Tibial nerve (tissue), 4 donors: ENCODE measurements around the gene TSR1. TPM values are rescaled to one million over a fixed set of nuclear protein-coding genes. Genes with fewer than 3 reads are reported as not detected.

Experiments used
- DNase-seq, 2 donors: peaks; one replicate each; pipeline ENCODE4 v3.0.0-alpha.2; 2019; ENCODE audit warnings: low spot score in 2 of 2
- H3K27ac ChIP-seq, 4 donors: fragments of 200-600 bp; sonication (generic) in 3 of 4; one replicate each; pipeline ENCODE4 v1.5.1; 2017 to 2019; ENCODE audit warnings: mild to moderate bottlenecking in 1 of 4
- H3K27me3 ChIP-seq, 2 donors: fragments of 200-600 bp; sonication (generic) in 1 of 2; one replicate each; pipeline versions ENCODE4 v1.5.1 to v1.6.0; 2017 to 2019
- H3K36me3 ChIP-seq, 3 donors: fragments of 200-600 bp; sonication (generic); one replicate each; pipeline ENCODE4 v1.5.1; 2018 to 2019
- H3K4me1 ChIP-seq, 4 donors: fragments of 200-600 bp; sonication (generic) in 3 of 4; one replicate each; pipeline ENCODE4 v1.5.1; 2017 to 2019
- H3K4me3 ChIP-seq, 4 donors: fragments of 200-600 bp; sonication (generic) in 3 of 4; one replicate each; pipeline ENCODE4 v1.5.1; 2017 to 2019; ENCODE audit warnings: mild to moderate bottlenecking in 1 of 4, moderate library complexity in 1 of 4
- H3K9me3 ChIP-seq, 4 donors: fragments of 200-600 bp; sonication (generic) in 3 of 4; one replicate each; pipeline ENCODE4 v1.5.1; 2017 to 2019
- CTCF ChIP-seq, 5 experiments: fragments of 200-600 bp in 3 of 5; fragments of 450-650 bp in 2 of 5; sonication (generic) in 3 of 5; IDR thresholded peaks; one replicate each; pipeline ENCODE4 v1.5.1; 2016 to 2019; ENCODE audit warnings: antibody characterized with exemption in 5 of 5, mild to moderate bottlenecking in 3 of 5, moderate library complexity in 2 of 5
- EP300 ChIP-seq, 2 donors: sonication (generic); formaldehyde crosslinking; IDR thresholded peaks; one replicate each; pipeline ENCODE4 v1.6.1; 2017; ENCODE audit warnings: antibody characterized with exemption in 2 of 2, mild to moderate bottlenecking in 1 of 2
- POLR2A ChIP-seq, 2 donors: fragments of 450-650 bp; IDR thresholded peaks; one replicate each; pipeline ENCODE4 v1.6.1; 2017; ENCODE audit warnings: antibody characterized with exemption in 2 of 2, mild to moderate bottlenecking in 2 of 2, moderate library complexity in 2 of 2
- WGBS, 2 donors: methylation state at CpG; one replicate each; pipeline ENCODE4 v1.1.5; 2018; 5-methylcytosine and 5-hydroxymethylcytosine counted together
- small RNA-seq: library from RNA; depleted of rRNA; stranded (forward); fragments of <200 nt; gene quantifications from one replicate; pipeline ENCODE3, GENCODE V24; 2016
- total RNA-seq, 4 donors: library from RNA; depleted of rRNA; stranded (reverse); fragments of >200 nt; gene quantifications; one replicate each; pipeline ENCODE4 v1.1.0, GENCODE V29; 2016

Gene TSR1
- total RNA-seq, 4 donors from 2014 or later: 19.6 to 35.7 (median 24.3) TPM

- peaks cover 0 to 91% (median 8%) of the 10 kb centered on the region in 3 donors for H3K36me3 ChIP-seq
- no peak for TF ChIP-seq POLR2A (IDR thresholded peaks at IDR 0.05)
- TF ChIP-seq EP300 (IDR thresholded peaks at IDR 0.05): no peak
- no peak for TF ChIP-seq CTCF (IDR thresholded peaks at IDR 0.05)
- no peak overlapping the region for H3K4me3 ChIP-seq
- no peaks in the 10 kb centered on the region for H3K27me3 ChIP-seq
- no peak overlapping the region for H3K27ac ChIP-seq
- DNase-seq: no peak
- WGBS, 2 donors: 91 to 93% methylated on average over 9 of the region's 9 CpGs
- H3K9me3 ChIP-seq: no peaks in the 10 kb centered on the region
- H3K4me1 ChIP-seq: peaks cover 0 to 3% (median 0%) of the 10 kb centered on the region in 4 donors
Observed at GRCh38 chr17:2277429-2278170, 58.7 kb downstream of the TSR1 start.

GRCh38 chr17:2275722-2276121 is 60.5 kb downstream of the TSR1 start:
- H3K4me1 ChIP-seq: no peaks in the 10 kb centered on the region
- no peak for DNase-seq
- no peak overlapping the region for H3K4me3 ChIP-seq
- no peak overlapping the region for H3K27ac ChIP-seq
- WGBS, 2 donors: 71 to 86% methylated on average over 1 of the region's 1 CpG
- no peaks in the 10 kb centered on the region for H3K27me3 ChIP-seq
- no peak for TF ChIP-seq POLR2A (IDR thresholded peaks at IDR 0.05)
- TF ChIP-seq EP300 (IDR thresholded peaks at IDR 0.05): no peak
- no peak for TF ChIP-seq CTCF (IDR thresholded peaks at IDR 0.05)
- peaks cover 0 to 75% (median 0%) of the 10 kb centered on the region in 3 donors for H3K36me3 ChIP-seq
- no peaks in the 10 kb centered on the region for H3K9me3 ChIP-seq

DNA sequence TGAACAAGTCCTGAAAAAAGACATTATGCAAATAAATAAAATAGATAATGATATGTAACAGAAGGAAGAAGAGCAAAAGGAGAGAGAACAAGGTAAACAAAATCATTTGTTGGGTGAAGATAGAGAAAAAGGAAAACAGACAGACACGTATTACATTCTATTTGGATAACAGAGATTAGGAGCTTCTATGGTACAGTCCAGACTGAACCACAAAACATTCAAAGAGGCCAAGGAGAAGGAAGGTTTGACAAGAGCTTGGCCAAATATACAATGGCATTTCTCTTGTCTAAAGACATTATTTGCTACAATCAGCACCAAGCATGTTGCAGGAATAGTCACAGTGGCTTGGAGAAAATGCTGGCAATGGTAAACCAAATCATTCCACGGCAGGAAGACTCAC is 61.8 kb downstream of the TSR1 start:
- H3K36me3 ChIP-seq: peaks cover 0 to 67% (median 0%) of the 10 kb centered on the region in 3 donors
- WGBS, 2 donors: 61 to 89% methylated on average over 2 of the region's 2 CpGs

More for the DNA sequence above, 61.8 kb downstream of the TSR1 start:
- no peak overlapping the region for H3K27ac ChIP-seq
- DNase-seq: no peak
- H3K27me3 ChIP-seq: no peaks in the 10 kb centered on the region
- TF ChIP-seq CTCF (IDR thresholded peaks at IDR 0.05): no peak
- no peak for TF ChIP-seq EP300 (IDR thresholded peaks at IDR 0.05)
- TF ChIP-seq POLR2A (IDR thresholded peaks at IDR 0.05): no peak
- no peak overlapping the region for H3K4me3 ChIP-seq
- H3K4me1 ChIP-seq: no peaks in the 10 kb centered on the region
- H3K9me3 ChIP-seq: no peaks in the 10 kb centered on the region

Small RNA genes lying within 50 kb of the gene (small RNA-seq; reads per million reads assigned to genes)
- gene AC006435.3: not detected
- gene SNORD91A: 1,455 reads per million, percentile 99 among the genes with 10 or more reads in this experiment
- gene SNORD91B: 387 reads per million, percentile 97 among the genes with 10 or more reads in this experiment

Other genes starting within 250 kb of the TSR1 start
- gene SMG6, start 32.7 kb downstream of the TSR1 start, total RNA-seq: 10 to 100 TPM; 29.5 to 86.5 (median 40.1) TPM
- 10 to 100 TPM in 1 of 4 donors, 1 to 10 TPM in 3; 6.3 to 13.8 (median 7.9) TPM for gene SRR, start 32.5 kb downstream of the TSR1 start, total RNA-seq
- 10 to 100 TPM; 31.5 to 93.3 (median 63.7) TPM for gene SGSM2, start 1.0 kb upstream of the TSR1 start, total RNA-seq
- gene MNT, start 64.6 kb upstream of the TSR1 start, total RNA-seq: 10 to 100 TPM; 12.6 to 32.8 (median 14.9) TPM
- gene METTL16, start 175.4 kb upstream of the TSR1 start, total RNA-seq: 10 to 100 TPM; 26.5 to 38.1 (median 33.9) TPM